Upper lobe of left lung (tissue), 6 donors: Measurements from ENCODE around the gene SUN1. TPM values are rescaled to one million over a fixed set of nuclear protein-coding genes. Genes with fewer than 3 reads are reported as not detected.

Experiments
- ATAC-seq, 2 donors: fragments of 200-7000 bp; cut with Tn5 transposase; one replicate each; pipeline ENCODE4 v1.9.1; 2022; ENCODE audit warnings: mild to moderate bottlenecking in 2 of 2, moderate library complexity in 2 of 2; ENCODE audit not compliant: low FRiP score in 2 of 2
- DNase-seq, 2 donors: peaks; one replicate each; pipeline ENCODE4 v3.0.0-alpha.2; 2019 to 2020
- H3K27ac ChIP-seq, 4 donors: fragments of 200-600 bp; sonication (generic); one replicate each; pipeline ENCODE4 v1.5.1; 2016 to 2019
- H3K27me3 ChIP-seq, 4 donors: fragments of 200-600 bp; sonication (generic); one replicate each; pipeline ENCODE4 v1.5.1; 2017 to 2019
- H3K36me3 ChIP-seq, 4 donors: fragments of 200-600 bp; sonication (generic); one replicate each; pipeline ENCODE4 v1.5.1; 2016 to 2019
- H3K4me1 ChIP-seq, 4 donors: fragments of 200-600 bp; sonication (generic); one replicate each; pipeline ENCODE4 v1.5.1; 2018 to 2019
- H3K4me3 ChIP-seq, 4 donors: fragments of 200-600 bp; sonication (generic); one replicate each; pipeline ENCODE4 v1.5.1; 2017 to 2019; ENCODE audit warnings: mild to moderate bottlenecking in 2 of 4, moderate library complexity in 1 of 4
- H3K9me3 ChIP-seq, 4 donors: fragments of 200-600 bp; sonication (generic); one replicate each; pipeline ENCODE4 v1.5.1; 2018 to 2019
- EP300 ChIP-seq, 4 donors: sonication (generic); formaldehyde crosslinking; IDR thresholded peaks; one replicate each; pipeline ENCODE4 v1.5.1; 2017; ENCODE audit warnings: antibody characterized with exemption in 4 of 4, control low read depth in 2 of 4
- POLR2A ChIP-seq, 4 donors: fragments of 450-650 bp; IDR thresholded peaks; one replicate each; pipeline ENCODE4 v1.5.1; 2016 to 2017; ENCODE audit warnings: antibody characterized with exemption in 4 of 4, mild to moderate bottlenecking in 2 of 4
- POLR2AphosphoS5 ChIP-seq, 2 donors: sonication (generic); formaldehyde crosslinking; IDR thresholded peaks; one replicate each; pipeline ENCODE4 v1.5.1; 2017; ENCODE audit warnings: antibody characterized with exemption in 2 of 2
- WGBS, 2 donors: methylation state at CpG; one replicate each; pipeline ENCODE4 v1.1.5; 2017 to 2018; 5-methylcytosine and 5-hydroxymethylcytosine counted together
- total RNA-seq, 6 donors: library from RNA; depleted of rRNA in 4 of 6; stranded (reverse); fragments of >200 nt in 4 of 6; gene quantifications; one replicate each; pipeline versions ENCODE4 v1.1.0 to v1.2.1, GENCODE V29; 2016 to 2021
- TF ChIP-seq, protein P1 (sequence below), 6 experiments: fragments of 450-650 bp in 4 of 6; fragments of 200-600 bp in 2 of 6; sonication (generic) in 2 of 6; IDR thresholded peaks; one replicate each; pipeline ENCODE4 v1.5.1; 2016 to 2019; ENCODE audit warnings: antibody characterized with exemption in 6 of 6
- donor health status: DM: no; HTN: no; CAD: no; lungs with moderate emphysema.
- donor health status: DM: no; HTN: yes; CAD: no; lungs with severe emphysema.

SUN1 gene
- total RNA-seq, 6 donors from 2014 or later: 107 to 196 (median 127) TPM

DNA sequence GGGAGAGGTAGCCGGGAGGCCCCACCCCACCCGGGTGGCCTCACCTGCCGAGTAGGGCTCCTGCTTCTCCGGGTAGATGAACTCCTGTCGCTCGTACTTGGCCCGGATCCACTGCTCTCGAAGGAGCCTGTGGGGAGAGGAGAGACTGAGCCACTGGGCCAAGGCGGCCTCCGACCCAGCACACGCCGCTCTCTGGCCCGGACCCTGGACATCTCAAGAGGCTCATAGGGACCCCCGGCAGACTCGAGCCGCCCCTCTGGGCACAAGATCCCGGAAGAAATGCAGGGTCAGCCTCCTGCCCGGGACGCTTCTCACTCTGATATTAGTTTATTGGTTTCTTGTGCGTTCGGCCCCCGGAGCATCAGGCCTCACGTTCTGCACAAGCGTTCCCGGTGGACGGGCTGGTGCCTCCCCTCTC, 87.7 kb downstream of the SUN1 start:
- no peak for DNase-seq
- TF ChIP-seq, protein P1, sequence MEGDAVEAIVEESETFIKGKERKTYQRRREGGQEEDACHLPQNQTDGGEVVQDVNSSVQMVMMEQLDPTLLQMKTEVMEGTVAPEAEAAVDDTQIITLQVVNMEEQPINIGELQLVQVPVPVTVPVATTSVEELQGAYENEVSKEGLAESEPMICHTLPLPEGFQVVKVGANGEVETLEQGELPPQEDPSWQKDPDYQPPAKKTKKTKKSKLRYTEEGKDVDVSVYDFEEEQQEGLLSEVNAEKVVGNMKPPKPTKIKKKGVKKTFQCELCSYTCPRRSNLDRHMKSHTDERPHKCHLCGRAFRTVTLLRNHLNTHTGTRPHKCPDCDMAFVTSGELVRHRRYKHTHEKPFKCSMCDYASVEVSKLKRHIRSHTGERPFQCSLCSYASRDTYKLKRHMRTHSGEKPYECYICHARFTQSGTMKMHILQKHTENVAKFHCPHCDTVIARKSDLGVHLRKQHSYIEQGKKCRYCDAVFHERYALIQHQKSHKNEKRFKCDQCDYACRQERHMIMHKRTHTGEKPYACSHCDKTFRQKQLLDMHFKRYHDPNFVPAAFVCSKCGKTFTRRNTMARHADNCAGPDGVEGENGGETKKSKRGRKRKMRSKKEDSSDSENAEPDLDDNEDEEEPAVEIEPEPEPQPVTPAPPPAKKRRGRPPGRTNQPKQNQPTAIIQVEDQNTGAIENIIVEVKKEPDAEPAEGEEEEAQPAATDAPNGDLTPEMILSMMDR (IDR thresholded peaks at IDR 0.05): no peak
- no peak for TF ChIP-seq EP300 (IDR thresholded peaks at IDR 0.05)
- no peak for TF ChIP-seq POLR2AphosphoS5 (IDR thresholded peaks at IDR 0.05)
- no peak for TF ChIP-seq POLR2A (IDR thresholded peaks at IDR 0.05)
- H3K36me3 ChIP-seq: peaks cover 0 to 3% (median 0%) of the 10 kb centered on the region in 4 donors
- no peak for ATAC-seq
- H3K4me3 ChIP-seq: no peak overlapping the region
- no peaks in the 10 kb centered on the region for H3K27me3 ChIP-seq
- no peaks in the 10 kb centered on the region for H3K9me3 ChIP-seq
- peaks cover 7 to 29% (median 23%) of the 10 kb centered on the region in 4 donors for H3K4me1 ChIP-seq
- no peak overlapping the region for H3K27ac ChIP-seq
- 78 to 91% methylated on average over 23 to 25 of the region's 26 CpGs for WGBS, 2 donors

DNA sequence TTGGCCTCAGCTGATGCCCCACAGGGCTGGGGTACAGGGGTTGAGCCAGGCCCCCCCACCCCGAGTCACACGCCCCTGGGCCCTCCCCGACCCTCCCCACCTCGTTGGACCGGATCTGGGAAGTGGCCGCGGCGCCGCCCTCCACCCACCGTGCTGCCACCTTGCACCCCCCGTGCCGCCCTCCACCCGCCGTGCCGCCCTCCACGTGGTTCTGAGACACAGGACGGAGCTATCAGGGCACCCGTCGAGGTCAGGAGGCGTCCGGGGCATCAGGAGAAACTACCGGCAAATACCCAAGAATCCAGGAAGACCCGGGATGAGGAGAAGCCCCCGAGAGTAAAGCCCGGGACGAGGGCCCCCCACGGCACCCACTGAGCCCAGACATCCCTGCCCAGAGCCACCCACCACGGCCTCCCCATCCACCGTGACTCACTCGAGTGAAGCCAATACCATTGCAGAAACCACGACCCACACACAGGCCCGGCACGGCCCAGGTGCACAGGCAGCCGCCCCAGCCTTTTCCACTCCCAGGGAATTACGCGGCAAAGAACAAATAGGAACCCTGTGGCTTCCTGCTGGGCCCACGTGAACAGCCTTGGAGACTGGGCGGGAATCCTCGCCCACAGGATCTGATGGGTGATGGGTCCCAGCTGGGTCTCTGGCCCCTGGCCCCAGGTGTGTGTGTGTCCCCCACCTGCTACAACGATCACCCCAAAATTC, 88.2 kb downstream of the SUN1 start:
- peak in 1 of 2 donors; percentile 84 for DNase-seq
- H3K36me3 ChIP-seq: no peaks in the 10 kb centered on the region
- H3K27me3 ChIP-seq: no peaks in the 10 kb centered on the region
- no peak for ATAC-seq
- H3K9me3 ChIP-seq: no peaks in the 10 kb centered on the region
- no peak overlapping the region for H3K27ac ChIP-seq
- no peak overlapping the region for H3K4me3 ChIP-seq
- 83 to 90% methylated on average over 32 to 40 of the region's 40 CpGs for WGBS, 2 donors
- H3K4me1 ChIP-seq: peaks cover 7 to 31% (median 26%) of the 10 kb centered on the region in 4 donors
- TF ChIP-seq POLR2A (IDR thresholded peaks at IDR 0.05) (no peak), EP300 (IDR thresholded peaks at IDR 0.05) (no peak), POLR2AphosphoS5 (IDR thresholded peaks at IDR 0.05) (no peak)
- TF ChIP-seq, protein P1 (IDR thresholded peaks at IDR 0.05): no peak

DNA sequence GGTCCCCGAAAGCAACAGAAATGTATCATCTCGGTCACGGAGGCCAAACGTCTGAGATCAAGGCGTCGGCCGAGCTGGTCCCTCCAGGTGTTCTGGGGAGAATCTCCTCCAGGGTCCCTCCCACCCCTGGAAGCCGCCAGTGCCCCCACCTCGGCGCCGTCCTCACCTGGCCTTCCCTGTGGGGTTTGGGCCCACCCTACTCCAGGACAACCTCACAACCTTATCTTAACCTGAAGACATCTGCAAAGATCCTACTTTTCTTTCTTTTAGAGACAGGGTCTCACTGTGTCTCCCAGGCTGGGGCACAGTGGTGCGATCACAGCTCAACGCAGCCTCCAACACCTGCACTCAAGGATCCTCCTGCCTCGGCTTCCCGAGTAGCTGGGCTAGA, 88.8 kb downstream of the SUN1 start:
- no peak overlapping the region for H3K27ac ChIP-seq
- H3K4me3 ChIP-seq: no peak overlapping the region
- H3K4me1 ChIP-seq: peaks cover 7 to 36% (median 28%) of the 10 kb centered on the region in 4 donors
- no peaks in the 10 kb centered on the region for H3K9me3 ChIP-seq
- 95 to 96% methylated on average over 15 of the region's 15 CpGs for WGBS, 2 donors
- no peaks in the 10 kb centered on the region for H3K27me3 ChIP-seq
- no peaks in the 10 kb centered on the region for H3K36me3 ChIP-seq
- DNase-seq: peak in 1 of 2 donors; percentile 63
- TF ChIP-seq POLR2A (IDR thresholded peaks at IDR 0.05) (no peak), POLR2AphosphoS5 (IDR thresholded peaks at IDR 0.05) (no peak), EP300 (IDR thresholded peaks at IDR 0.05) (no peak)
- TF ChIP-seq, protein P1 (IDR thresholded peaks at IDR 0.05): no peak
- ATAC-seq: no peak

DNA sequence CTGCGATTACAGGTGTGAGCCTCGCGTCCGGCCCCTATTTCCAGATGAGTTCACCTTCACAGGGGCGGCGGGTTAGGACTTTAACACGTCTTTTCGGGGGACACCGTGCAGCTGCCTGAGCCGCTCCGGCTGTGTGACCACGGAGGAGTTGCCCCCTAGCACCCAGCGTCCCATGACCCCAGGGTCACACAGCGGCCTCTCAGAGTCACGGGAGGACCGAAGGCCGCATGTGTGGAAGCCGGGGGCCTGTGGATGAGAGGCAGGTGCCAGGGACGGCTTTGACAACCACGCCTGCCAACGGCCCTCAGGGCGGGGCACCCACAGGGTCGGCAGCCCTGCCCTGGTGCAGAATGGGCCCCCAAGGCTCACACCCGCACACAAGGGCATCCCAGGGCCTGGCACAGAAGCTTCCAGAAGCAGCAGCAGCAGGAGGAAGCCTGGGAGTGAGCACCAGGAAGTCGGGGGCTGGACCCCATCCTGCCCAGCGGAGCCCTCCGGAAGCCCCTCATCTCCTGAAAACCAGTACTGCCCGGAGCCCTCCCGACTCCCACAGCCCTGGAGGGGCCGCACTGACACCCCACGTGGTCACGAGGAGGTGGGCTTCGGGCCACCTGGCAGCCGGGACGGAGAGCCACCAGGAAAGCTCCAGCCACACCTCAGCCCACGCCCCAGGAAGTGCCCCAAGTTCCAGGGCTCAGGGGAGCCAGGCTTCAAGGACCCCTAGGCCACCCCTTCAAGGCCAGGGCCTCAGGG, 89.5 kb downstream of the SUN1 start:
- Histone ChIP-seq H3K27ac (peak overlapping the region in 2 of 4 donors; percentile 19 to 76), H3K36me3 (no peaks in the 10 kb centered on the region), H3K4me3 (peak overlapping the region in 2 of 4 donors; percentile 3 to 34), H3K27me3 (no peaks in the 10 kb centered on the region), H3K9me3 (no peaks in the 10 kb centered on the region), H3K4me1 (peaks cover 7 to 37% (median 29%) of the 10 kb centered on the region in 4 donors)
- TF ChIP-seq POLR2A (IDR thresholded peaks at IDR 0.05) (no peak), EP300 (IDR thresholded peaks at IDR 0.05) (no peak), POLR2AphosphoS5 (IDR thresholded peaks at IDR 0.05) (no peak)
- TF ChIP-seq, protein P1 (IDR thresholded peaks at IDR 0.05): no peak
- ATAC-seq (no peak), DNase-seq (peak; percentile 19 to 77)
- 72 to 73% methylated on average over 25 to 35 of the region's 36 CpGs for WGBS, 2 donors
